HepG2 (cell line): ENCODE results near the gene DDX19B.

ENCODE experiments used
- CTCF ChIP-seq: sonication (generic); formaldehyde crosslinking; IDR thresholded peaks from 2 replicates; pipeline ENCODE4 v1.5.0; 2020; ENCODE audit warnings: mild to moderate bottlenecking, missing genetic modification reagents, moderate library complexity
- POLR2A ChIP-seq, 2 experiments: IDR thresholded peaks; 2 replicates each; pipeline ENCODE4 v1.6.1; 2011; ENCODE audit warnings: low read depth in 2 of 2, low read length in 2 of 2, mild to moderate bottlenecking in 1 of 2, moderate library complexity in 1 of 2; ENCODE audit not compliant: insufficient read depth in 1 of 2
- RFX1 ChIP-seq: fragments of 450-650 bp; IDR thresholded peaks from 2 replicates; pipeline ENCODE4 v1.6.1; 2017
- SCMH1 ChIP-seq: sonication (generic); formaldehyde crosslinking; IDR thresholded peaks from 2 replicates; pipeline ENCODE4 v1.9.0; 2021; ENCODE audit warnings: missing genetic modification reagents, mild to moderate bottlenecking, borderline replicate concordance

- TF ChIP-seq CTCF (CRISPR knock-in tag) (no peak), SCMH1 (CRISPR knock-in tag) (no peak), RFX1 (no peak), POLR2A (IDR thresholded peaks at IDR 0.05; ENCODE audit: insufficient read depth in 1 of 2, low read depth in 2 of 2, low read length in 2 of 2) (no peak)
Observed at GRCh38 chr16:70258065-70258464, 40.9 kb upstream of the DDX19B start.
